K562 (cell line): ENCODE data around the gene DCAF11. TPM values are rescaled to one million over a fixed set of nuclear protein-coding genes. Genes with fewer than 3 reads are reported as not detected.

Source experiments
- ATAC-seq: fragments of 200-7000 bp; cut with Tn5 transposase; 3 replicates; pipeline ENCODE4 v1.9.1; 2020; ENCODE audit warnings: moderate library complexity
- BruUV-seq: library from RNA; stranded (reverse); fragments of 400-500 nt; replicated peaks from 2 replicates; lab custom pipeline; 2021; lab: Mats Ljungman, UMichigan
- CTCF ChIA-PET: fragments of 300-600 bp; formaldehyde crosslinking; extraction: SDS; loops from one replicate; lab custom pipeline; 2021; ENCODE audit warnings: low intra/inter-chr PET ratio; lab: Yijun Ruan, JAX
- POLR2A ChIA-PET: fragments of 300-600, 350-650 bp; sonication (Branson Sonifier 250); formaldehyde crosslinking; extraction: SDS; loops from one replicate; lab custom pipeline; 2021; ENCODE audit warnings: antibody characterized with exemption, inconsistent platforms; lab: Yijun Ruan, JAX
- DNase-seq, 4 experiments: peaks; one replicate each; pipeline versions ENCODE4 v3.0.0 to v3.0.0-alpha.2; 2011 to 2018; ENCODE audit warnings: low spot score in 3 of 4, mixed read lengths in 3 of 4; ENCODE audit errors: extremely low read depth in 1 of 4
- FAIRE-seq: peaks from 2 replicates; lab custom pipeline; 2011; peaks lifted over from hg19 to GRCh38; lab: Jason Lieb, UNC
- H2AFZ ChIP-seq: 2 replicates; pipeline ENCODE4 v1.6.0; 2011; ENCODE audit warnings: low read depth, low read length, control low read depth, inconsistent platforms
- H3K27ac ChIP-seq: fragments of 200-600 bp; 3 replicates; pipeline ENCODE4 v1.8.0; 2011; ENCODE audit warnings: low read depth, mild to moderate bottlenecking, control low read depth, inconsistent platforms, low read length, moderate library complexity, mixed read lengths; ENCODE audit errors: extremely low read depth
- H3K27me3 ChIP-seq, 2 experiments: fragments of 300-600 bp in 1 of 2; 2 replicates in 1 of 2; 3 replicates in 1 of 2; pipeline versions ENCODE4 v1.6.0 to v1.8.0; 2011; ENCODE audit warnings: inconsistent platforms in 2 of 2, low read length in 2 of 2, mild to moderate bottlenecking in 1 of 2, mixed read lengths in 1 of 2, moderate library complexity in 1 of 2; ENCODE audit not compliant: control insufficient read depth in 2 of 2, insufficient read depth in 2 of 2
- H3K36me3 ChIP-seq: fragments of 300-600 bp; 3 replicates; pipeline ENCODE4 v1.8.0; 2011; ENCODE audit warnings: mild to moderate bottlenecking, low read length, inconsistent platforms; ENCODE audit not compliant: control insufficient read depth, insufficient read depth
- H3K4me1 ChIP-seq, 2 experiments: fragments of 200-600 bp in 1 of 2; replicated peaks in 1 of 2; 2 replicates in 1 of 2; 3 replicates in 1 of 2; pipeline versions ENCODE4 v1.5.1 to v1.8.0; 2011; ENCODE audit warnings: inconsistent platforms in 2 of 2, low read length in 2 of 2, mild to moderate bottlenecking in 1 of 2, mixed read lengths in 1 of 2, moderate library complexity in 1 of 2; ENCODE audit not compliant: control insufficient read depth in 2 of 2, insufficient read depth in 2 of 2
- H3K4me2 ChIP-seq: 2 replicates; pipeline ENCODE4 v1.6.1; 2011; ENCODE audit warnings: low read length, control low read depth, inconsistent platforms, mixed read lengths; ENCODE audit not compliant: insufficient read depth
- H3K4me3 ChIP-seq: fragments of 200-600 bp; sonication (generic), shearing (Covaris generic); 2 replicates; pipeline ENCODE4 v1.5.1; 2016; ENCODE audit warnings: control low read depth, inconsistent platforms
- H3K79me2 ChIP-seq: fragments of 200-600 bp; 3 replicates; pipeline ENCODE4 v1.8.0; 2011; ENCODE audit warnings: low read length, inconsistent platforms; ENCODE audit not compliant: control insufficient read depth, insufficient read depth
- H3K9ac ChIP-seq, 2 experiments: 2 replicates each; pipeline versions ENCODE4 v1.6.0 to v1.6.1; 2011; ENCODE audit warnings: low read depth in 2 of 2, low read length in 2 of 2, control low read depth in 1 of 2, inconsistent platforms in 1 of 2, mild to moderate bottlenecking in 1 of 2, mixed read lengths in 1 of 2; ENCODE audit not compliant: insufficient read depth in 1 of 2
- H3K9me1 ChIP-seq: one replicate; pipeline ENCODE4 v1.6.0; 2011; ENCODE audit warnings: inconsistent platforms, mild to moderate bottlenecking, low read length, moderate library complexity; ENCODE audit not compliant: control insufficient read depth, insufficient read depth
- H3K9me3 ChIP-seq: replicated peaks from 2 replicates; pipeline ENCODE4 v1.5.1; 2011; ENCODE audit warnings: low read depth, low read length, inconsistent platforms; ENCODE audit not compliant: control insufficient read depth, insufficient read depth
- H4K20me1 ChIP-seq: replicated peaks from 2 replicates; pipeline ENCODE4 v1.6.1; 2011; ENCODE audit warnings: low read length, inconsistent platforms, mixed read lengths; ENCODE audit not compliant: control insufficient read depth, insufficient read depth
- ASH1L ChIP-seq: fragments of 450-650 bp; IDR thresholded peaks from 2 replicates; pipeline ENCODE4 v1.6.1; 2018; ENCODE audit warnings: borderline replicate concordance, mild to moderate bottlenecking, low read depth; ENCODE audit not compliant: partially characterized antibody
- BDP1 ChIP-seq: IDR thresholded peaks from 3 replicates; pipeline ENCODE4 v1.6.1; 2011; ENCODE audit not compliant: insufficient read length, insufficient read depth
- CBFA2T2 ChIP-seq: fragments of 450-650 bp; conservative IDR thresholded peaks from 2 replicates; pipeline ENCODE4 v1.6.1; 2017; ENCODE audit warnings: mild to moderate bottlenecking
- CBX3 ChIP-seq, 2 experiments: IDR thresholded peaks; 1 replicate in 1 of 2; 2 replicates in 1 of 2; pipeline ENCODE4 v1.6.1; 2012; ENCODE audit warnings: inconsistent platforms in 2 of 2, low read length in 2 of 2, borderline replicate concordance in 1 of 2, control low read depth in 1 of 2
- CSDE1 ChIP-seq, 2 experiments: fragments of 450-650 bp; IDR thresholded peaks; 2 replicates each; pipeline ENCODE4 v1.6.1; 2016; ENCODE audit warnings: mild to moderate bottlenecking in 1 of 2
- L3MBTL2 ChIP-seq: fragments of 450-650 bp; IDR thresholded peaks from 2 replicates; pipeline ENCODE4 v1.6.1; 2016; ENCODE audit warnings: mild to moderate bottlenecking, moderate library complexity
- MNT ChIP-seq, 2 experiments: fragments of 450-650 bp; conservative IDR thresholded peaks; 2 replicates each; pipeline ENCODE4 v1.6.1; 2017; ENCODE audit warnings: mild to moderate bottlenecking in 2 of 2, moderate library complexity in 2 of 2
- RBM34 ChIP-seq: fragments of 200-400 bp; formaldehyde crosslinking; IDR thresholded peaks from 2 replicates; pipeline ENCODE4 v1.6.1; 2018; ENCODE audit warnings: low read length, borderline replicate concordance; ENCODE audit not compliant: insufficient read depth
- RHOXF2B ChIP-seq: fragments of 250-450 bp; sonication (Bioruptor Pico); conservative IDR thresholded peaks from 2 replicates; pipeline ENCODE4 v1.5.1; 2021
- WGBS: fragments of 100-300 bp; shearing (Covaris generic); methylation state at CpG from one replicate; pipeline ENCODE4 v1.1.6; 2016; ENCODE audit warnings: low coverage, mixed read lengths; ENCODE audit not compliant: insufficient coverage; ENCODE audit errors: missing lambda C conversion rate; 5-methylcytosine and 5-hydroxymethylcytosine counted together
- in situ Hi-C: fragments of 300-500 bp; cut with MboI; formaldehyde crosslinking; loops from 4 replicates; pipeline ENCODE4 v1.15.0; 2018; ENCODE audit warnings: inconsistent platforms, mixed read lengths
- intact Hi-C: fragments of 100-400 bp; cut with micrococcal nuclease; formaldehyde crosslinking; loops from 2 replicates; pipeline ENCODE4 v1.14.2; 2022
- polyA plus RNA-seq, 8 experiments: library from polyadenylated mRNA; depleted of rRNA in 4 of 8; stranded (reverse) in 5 of 8; unstranded in 3 of 8; fragments of >200 nt; fragmentation: Nextera tagmentation in 2 of 8; fragmentation: Illumina TruSeq in 1 of 8; extraction: Ambion mirVana in 2 of 8; extraction: Trizol in 1 of 8; gene quantifications; 2 replicates each; pipeline versions ENCODE4 v1.2.1 to v1.2.3, GENCODE V29; 2011 to 2014; ENCODE audit warnings: inconsistent platforms in 1 of 8, missing spikeins in 1 of 8
- total RNA-seq, 7 experiments: library from RNA; depleted of rRNA in 6 of 7; stranded (reverse); fragments of >200 nt in 6 of 7; fragmentation: Illumina TruSeq in 2 of 7; extraction: Trizol in 2 of 7; gene quantifications; 2 replicates each; pipeline versions ENCODE4 v1.2.1 to v1.2.3, GENCODE V29; 2011 to 2021; ENCODE audit warnings: low replicate concordance in 1 of 7
- TF ChIP-seq, protein P1 (sequence below), 2 experiments: fragments of 450-650 bp in 1 of 2; sonication (generic) in 1 of 2; formaldehyde crosslinking; conservative IDR thresholded peaks; 2 replicates each; pipeline versions ENCODE4 v1.4.0 to v1.8.1; 2020 to 2022; ENCODE audit warnings: mild to moderate bottlenecking in 1 of 2, missing genetic modification reagents in 1 of 2

Gene DCAF11
- total and polyA plus RNA-seq, 9 of the 15 experiments (the other 6 are each of a cell fraction or from before 2014, with no cell fraction given): 8.5 to 46.2 (median 36.4) TPM

- Histone ChIP-seq H2AFZ (no peak overlapping the region), H3K36me3 (no peaks in the 10 kb centered on the region), H3K9me3 (no peaks in the 10 kb centered on the region), H3K9me1 (no peaks in the 10 kb centered on the region), H3K79me2 (no peaks in the 10 kb centered on the region), H3K27me3 (peaks cover 0 to 45% of the 10 kb centered on the region in 2 experiments; a peak in 3 of 5 replicates), H3K9ac (no peak overlapping the region), H3K4me2 (no peak overlapping the region), H3K4me1 (no peaks in the 10 kb centered on the region; a peak in 1 of 5 replicates), H3K27ac (no peak overlapping the region), H3K4me3 (no peak overlapping the region), H4K20me1 (no peaks in the 10 kb centered on the region)
- FAIRE-seq (no peak), DNase-seq (no peak), ATAC-seq (peak; percentile 24; the same call in 2 of the 3 replicates)
- intact Hi-C loops (no loop called here), in situ Hi-C loops (no loop called here)
- no TSS peak for BruUV-seq
- ChIA-PET CTCF (no interaction called here), POLR2A (interaction anchor here (0.5 to 0.9 kb wide), 2 partner anchors 26 to 145 kb away, joined by 3 to 7 read pairs; partner anchors contain the start of gene PCK2)
- TF ChIP-seq, protein P1, sequence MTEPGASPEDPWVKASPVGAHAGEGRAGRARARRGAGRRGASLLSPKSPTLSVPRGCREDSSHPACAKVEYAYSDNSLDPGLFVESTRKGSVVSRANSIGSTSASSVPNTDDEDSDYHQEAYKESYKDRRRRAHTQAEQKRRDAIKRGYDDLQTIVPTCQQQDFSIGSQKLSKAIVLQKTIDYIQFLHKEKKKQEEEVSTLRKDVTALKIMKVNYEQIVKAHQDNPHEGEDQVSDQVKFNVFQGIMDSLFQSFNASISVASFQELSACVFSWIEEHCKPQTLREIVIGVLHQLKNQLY (CRISPR knock-in tag; conservative IDR thresholded peaks at IDR 0.05): no peak
- TF ChIP-seq L3MBTL2 (no peak), RBM34 (no peak), MNT (conservative IDR thresholded peaks at IDR 0.05) (no peak), CBFA2T2 (no peak), CSDE1 (IDR thresholded peaks at IDR 0.05) (no peak), RHOXF2B (no peak), CBX3 (IDR thresholded peaks at IDR 0.05; ENCODE audit: borderline replicate concordance in 1 of 2, low read length in 2 of 2) (no peak), ASH1L (no peak), BDP1 (no peak)
- WGBS: 9% methylated on average over 10 of the region's 12 CpGs
These were observed 47.2 kb upstream of the DCAF11 start for GRCh38 chr14:24067133-24068082.
